Psoas muscle (tissue), 8 donors: ENCODE data around the gene CNGB1. TPM values are rescaled to one million over a fixed set of nuclear protein-coding genes. Genes with fewer than 3 reads are reported as not detected.

Experiments
- ATAC-seq, 4 donors: fragments of 200-7000 bp; cut with Tn5 transposase; one replicate each; pipeline ENCODE4 v1.9.1; 2020; ENCODE audit warnings: moderate library complexity in 3 of 4, mild to moderate bottlenecking in 2 of 4
- DNase-seq, 2 donors: peaks; one replicate each; pipeline ENCODE4 v3.0.0-alpha.2; 2020
- H3K27ac ChIP-seq: fragments of 200-600 bp; one replicate; pipeline ENCODE4 v1.8.0; 2022
- H3K27me3 ChIP-seq, 3 donors: fragments of 200-600 bp in 1 of 3; one replicate each; pipeline versions ENCODE4 v1.6.1 to v1.8.0; 2013 to 2022; ENCODE audit warnings: low read length in 2 of 3, mild to moderate bottlenecking in 2 of 3, moderate library complexity in 1 of 3; ENCODE audit not compliant: insufficient read depth in 3 of 3
- H3K36me3 ChIP-seq, 2 donors: fragments of 200-600 bp in 1 of 2; one replicate each; pipeline versions ENCODE4 v1.6.1 to v1.8.0; 2013 to 2022; ENCODE audit warnings: low read depth in 1 of 2, mild to moderate bottlenecking in 1 of 2, moderate library complexity in 1 of 2; ENCODE audit not compliant: insufficient read depth in 1 of 2
- H3K4me1 ChIP-seq: fragments of 200-600 bp; one replicate; pipeline ENCODE4 v1.8.0; 2022
- H3K4me3 ChIP-seq: fragments of 200-600 bp; one replicate; pipeline ENCODE4 v1.8.0; 2022; ENCODE audit warnings: mild to moderate bottlenecking
- H3K9me3 ChIP-seq: fragments of 200-600 bp; one replicate; pipeline ENCODE4 v1.8.0; 2022
- WGBS, 3 donors: extraction: QIAGEN DNeasy Blood & Tissue Kit; methylation state at CpG; one replicate each; pipeline versions ENCODE4 v1.1.6 to v1.1.7; 2013; 5-methylcytosine and 5-hydroxymethylcytosine counted together
- intact Hi-C, 2 donors: fragments of 100-400 bp; cut with DNase I; formaldehyde crosslinking; loops; one replicate each; pipeline versions ENCODE4 v1.11.0 to v1.14.2; 2022
- polyA plus RNA-seq, 3 donors: library from polyadenylated mRNA; stranded (reverse); fragments of 200-250 nt; gene quantifications; one replicate each; pipeline ENCODE4 v1.2.3, GENCODE V29; 2013
- total RNA-seq, 4 donors: library from RNA; stranded (reverse); fragmentation: NEBNext Ultra II Directional in 2 of 4; extraction: Animal tissue kit (Norgen Biotek cat#: 25700) in 2 of 4; gene quantifications; one replicate each; pipeline versions ENCODE4 v1.2.1 to v1.2.4, GENCODE V29; 2021 to 2023
- TF ChIP-seq, protein P1 (sequence below): fragments of 200-600 bp; IDR thresholded peaks from one replicate; pipeline ENCODE4 v1.8.0; 2022; ENCODE audit warnings: antibody characterized with exemption
- donor health status: healthy with polysubstance abuse.
- donor health status: DM: no; HTN: no; CAD: no; lungs with moderate emphysema.
- donor health status: Bipolar disorder and iron deficiency.
- donor health status: healthy.
- donor health status: DM: yes; HTN: yes; CAD: no.
- donor health status: DM: no; HTN: no; CAD: no.
- donor health status: DM: no; HTN: no; CAD: no.
- donor health status: DM: yes; HTN: yes; CAD: no.

Gene CNGB1
- total and polyA plus RNA-seq, 7 donors, result not detected

DNA sequence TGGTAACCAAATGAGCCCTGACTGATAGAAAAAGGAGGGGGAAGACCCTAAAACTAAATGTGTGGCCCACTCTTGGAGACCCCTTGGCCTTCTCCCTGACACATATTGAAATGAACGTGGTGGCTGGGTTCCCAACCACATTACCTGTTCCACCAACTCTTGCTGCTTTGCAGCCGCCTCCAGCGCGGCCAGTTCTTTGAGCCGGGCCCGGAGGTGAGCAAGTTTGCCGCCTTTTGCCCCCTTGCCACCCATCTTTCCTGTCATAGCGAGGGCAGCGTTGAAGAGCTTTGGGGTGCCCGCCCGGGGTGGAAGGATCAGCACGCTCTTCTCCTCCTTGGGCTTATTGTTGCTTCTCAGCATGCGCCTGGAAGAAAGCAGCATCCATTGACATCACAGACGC lies 83.2 kb downstream of the CNGB1 start:
- ATAC-seq (no peak), DNase-seq (no peak)
- no peaks in the 10 kb centered on the region for H3K9me3 ChIP-seq
- 92 to 95% (median 93%) methylated on average over 14 of the region's 14 CpGs for WGBS, 3 donors
- no peaks in the 10 kb centered on the region for H3K36me3 ChIP-seq
- no peak overlapping the region for H3K4me3 ChIP-seq
- intact Hi-C loops, result no loop called here
- TF ChIP-seq, protein P1, sequence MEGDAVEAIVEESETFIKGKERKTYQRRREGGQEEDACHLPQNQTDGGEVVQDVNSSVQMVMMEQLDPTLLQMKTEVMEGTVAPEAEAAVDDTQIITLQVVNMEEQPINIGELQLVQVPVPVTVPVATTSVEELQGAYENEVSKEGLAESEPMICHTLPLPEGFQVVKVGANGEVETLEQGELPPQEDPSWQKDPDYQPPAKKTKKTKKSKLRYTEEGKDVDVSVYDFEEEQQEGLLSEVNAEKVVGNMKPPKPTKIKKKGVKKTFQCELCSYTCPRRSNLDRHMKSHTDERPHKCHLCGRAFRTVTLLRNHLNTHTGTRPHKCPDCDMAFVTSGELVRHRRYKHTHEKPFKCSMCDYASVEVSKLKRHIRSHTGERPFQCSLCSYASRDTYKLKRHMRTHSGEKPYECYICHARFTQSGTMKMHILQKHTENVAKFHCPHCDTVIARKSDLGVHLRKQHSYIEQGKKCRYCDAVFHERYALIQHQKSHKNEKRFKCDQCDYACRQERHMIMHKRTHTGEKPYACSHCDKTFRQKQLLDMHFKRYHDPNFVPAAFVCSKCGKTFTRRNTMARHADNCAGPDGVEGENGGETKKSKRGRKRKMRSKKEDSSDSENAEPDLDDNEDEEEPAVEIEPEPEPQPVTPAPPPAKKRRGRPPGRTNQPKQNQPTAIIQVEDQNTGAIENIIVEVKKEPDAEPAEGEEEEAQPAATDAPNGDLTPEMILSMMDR, result no peak
- H3K27me3 ChIP-seq, result peaks cover 0 to 52% (median 9%) of the 10 kb centered on the region in 3 donors
- no peak overlapping the region for H3K27ac ChIP-seq
- H3K4me1 ChIP-seq, result no peaks in the 10 kb centered on the region

GRCh38 chr16:57886427-57886826 lies 84.5 kb downstream of the CNGB1 start:
- no peak overlapping the region for H3K4me3 ChIP-seq
- no peaks in the 10 kb centered on the region for H3K4me1 ChIP-seq
- H3K36me3 ChIP-seq, result no peaks in the 10 kb centered on the region
- TF ChIP-seq, protein P1, result no peak
- 60 to 69% (median 63%) methylated on average over 1 of the region's 1 CpG for WGBS, 3 donors
- ATAC-seq, result no peak
- H3K9me3 ChIP-seq, result no peaks in the 10 kb centered on the region
- no peak overlapping the region for H3K27ac ChIP-seq
- intact Hi-C loops, result no loop called here
- DNase-seq, result no peak
- H3K27me3 ChIP-seq, result peaks cover 0 to 57% (median 9%) of the 10 kb centered on the region in 3 donors

DNA sequence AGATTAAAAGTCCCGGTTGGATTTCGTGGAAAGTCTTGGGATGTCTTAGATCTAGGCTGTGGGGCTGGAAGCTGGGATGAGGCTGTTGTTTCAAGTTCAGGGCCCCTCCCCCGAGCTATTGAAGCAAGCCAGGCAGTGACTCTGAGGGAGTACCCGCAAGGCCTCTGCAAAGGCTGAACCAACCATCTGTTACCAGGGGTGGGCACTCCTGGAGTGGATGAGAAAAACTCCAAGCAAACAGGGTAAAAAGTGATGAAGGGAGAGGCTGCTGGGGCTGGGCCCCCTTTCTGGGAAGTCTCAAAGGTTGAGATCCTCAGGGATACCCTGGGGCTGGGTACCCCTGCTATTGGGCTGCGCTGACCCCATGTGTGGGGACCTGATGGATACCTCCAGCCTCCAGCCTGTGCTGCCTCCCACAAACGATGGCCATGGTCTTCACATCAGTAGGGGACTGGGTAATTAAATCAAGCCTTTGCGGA lies 86.2 kb downstream of the CNGB1 start:
- ATAC-seq, result no peak
- Histone ChIP-seq H3K36me3 (no peaks in the 10 kb centered on the region), H3K27ac (no peak overlapping the region), H3K4me1 (no peaks in the 10 kb centered on the region), H3K9me3 (no peaks in the 10 kb centered on the region), H3K4me3 (no peak overlapping the region), H3K27me3 (peaks cover 0 to 57% (median 9%) of the 10 kb centered on the region in 3 donors)
- TF ChIP-seq, protein P1, result no peak
- no peak for DNase-seq
- intact Hi-C loops, result no loop called here
- WGBS, 3 donors, result 51 to 58% (median 53%) methylated on average over 7 of the region's 7 CpGs

- Histone ChIP-seq H3K27ac (no peak overlapping the region), H3K9me3 (no peaks in the 10 kb centered on the region), H3K36me3 (no peaks in the 10 kb centered on the region), H3K27me3 (peaks cover 0 to 55% (median 9%) of the 10 kb centered on the region in 3 donors), H3K4me1 (no peaks in the 10 kb centered on the region), H3K4me3 (no peak overlapping the region)
- 15 to 19% (median 15%) methylated on average over 37 to 51 of the region's 51 CpGs for WGBS, 3 donors
- TF ChIP-seq, protein P1, result no peak
- ATAC-seq, result no peak
- DNase-seq, result no peak
- intact Hi-C loops, result no loop called here
These were observed 86.8 kb downstream of the CNGB1 start for GRCh38 chr16:57883953-57884654.

GRCh38 chr16:57883480-57883879 lies 87.4 kb downstream of the CNGB1 start:
- Histone ChIP-seq H3K4me3 (no peak overlapping the region), H3K27ac (no peak overlapping the region), H3K4me1 (no peaks in the 10 kb centered on the region), H3K27me3 (peaks cover 0 to 51% (median 9%) of the 10 kb centered on the region in 3 donors), H3K36me3 (no peaks in the 10 kb centered on the region), H3K9me3 (no peaks in the 10 kb centered on the region)
- WGBS, 3 donors, result 49 to 53% (median 52%) methylated on average over 4 of the region's 4 CpGs
- TF ChIP-seq, protein P1, result no peak
- ATAC-seq (no peak), DNase-seq (no peak)
- intact Hi-C loops, result no loop called here
